PC-9 (cell line): Measurements from ENCODE around the gene EML1.

Source experiments
- CTCF ChIP-seq: fragments of 200-600 bp; sonication (generic); conservative IDR thresholded peaks from 2 replicates; pipeline ENCODE4 v1.6.1; 2017; ENCODE audit warnings: mixed run types, antibody characterized with exemption, mild to moderate bottlenecking, moderate library complexity
- EZH2 ChIP-seq: fragments of 200-600 bp; sonication (generic); IDR thresholded peaks from 2 replicates; pipeline ENCODE4 v1.8.0; 2017; ENCODE audit warnings: antibody characterized with exemption, low read depth

DNA sequence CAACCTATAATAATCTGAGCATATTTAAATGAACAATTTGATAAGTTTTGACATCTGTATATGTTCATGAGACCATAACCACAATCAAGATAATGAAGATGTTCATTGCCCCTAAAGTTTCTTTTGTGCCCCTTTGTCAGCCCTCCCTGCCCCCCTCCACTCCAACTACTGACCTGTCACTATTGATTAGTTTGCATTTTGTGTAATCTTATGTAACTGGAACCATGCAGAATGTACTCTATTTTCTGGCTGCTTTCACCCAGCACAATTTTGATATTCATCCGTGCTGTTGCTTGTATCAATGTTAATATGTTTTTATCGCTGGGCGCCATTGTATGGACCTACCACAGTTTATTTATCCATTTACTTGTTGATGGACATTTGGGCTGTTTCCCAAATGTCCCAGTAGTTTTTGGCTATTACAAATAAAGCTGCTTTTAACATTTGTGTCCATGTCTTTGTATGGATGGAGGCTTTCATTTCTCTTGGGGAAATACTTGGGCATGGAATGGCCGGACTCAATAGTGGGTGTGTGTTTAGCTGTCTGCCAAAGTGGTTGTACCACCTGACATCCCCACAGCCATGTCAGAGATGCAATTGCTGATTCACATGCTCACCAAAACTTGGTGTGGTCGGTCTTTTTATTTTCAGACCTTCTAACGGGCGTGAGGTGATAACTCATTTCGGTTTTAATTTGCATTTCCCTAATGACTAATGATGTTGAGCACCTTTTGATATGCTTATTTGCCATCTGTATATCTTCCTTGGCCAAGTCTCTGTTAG lies 38.9 kb downstream of the EML1 start:
- TF ChIP-seq CTCF, result no peak
- TF ChIP-seq EZH2, result no peak
